Activated CD8-positive, alpha-beta memory T cell treated with anti-CD3 and anti-CD28 coated beads, Interleukin-2, amount 50 U/mL, for 24 hours (primary cell): ENCODE data around the gene HOXC5.
"Not testable (repeated sequence)": the region's sequence is repeated elsewhere in the genome, so short reads cannot be mapped to it uniquely, and the experiment has no call there.

ENCODE experiments used
- DNase-seq: peaks from one replicate; pipeline ENCODE4 v3.0.0-alpha.2; 2020; ENCODE audit errors: extremely low read depth

Gene HOXC5

GRCh38 chr12:54033980-54034784 is 1.3 kb downstream of the HOXC5 start:
- DNase-seq: no peak

GRCh38 chr12:54034785-54035310 is 2.0 kb downstream of the HOXC5 start:
- DNase-seq: no peak

- DNase-seq: no peak
Observed at GRCh38 chr12:54035568-54036264, 2.9 kb downstream of the HOXC5 start.

- DNase-seq: no peak
Observed at GRCh38 chr12:54036620-54037359, 3.9 kb downstream of the HOXC5 start.

DNA sequence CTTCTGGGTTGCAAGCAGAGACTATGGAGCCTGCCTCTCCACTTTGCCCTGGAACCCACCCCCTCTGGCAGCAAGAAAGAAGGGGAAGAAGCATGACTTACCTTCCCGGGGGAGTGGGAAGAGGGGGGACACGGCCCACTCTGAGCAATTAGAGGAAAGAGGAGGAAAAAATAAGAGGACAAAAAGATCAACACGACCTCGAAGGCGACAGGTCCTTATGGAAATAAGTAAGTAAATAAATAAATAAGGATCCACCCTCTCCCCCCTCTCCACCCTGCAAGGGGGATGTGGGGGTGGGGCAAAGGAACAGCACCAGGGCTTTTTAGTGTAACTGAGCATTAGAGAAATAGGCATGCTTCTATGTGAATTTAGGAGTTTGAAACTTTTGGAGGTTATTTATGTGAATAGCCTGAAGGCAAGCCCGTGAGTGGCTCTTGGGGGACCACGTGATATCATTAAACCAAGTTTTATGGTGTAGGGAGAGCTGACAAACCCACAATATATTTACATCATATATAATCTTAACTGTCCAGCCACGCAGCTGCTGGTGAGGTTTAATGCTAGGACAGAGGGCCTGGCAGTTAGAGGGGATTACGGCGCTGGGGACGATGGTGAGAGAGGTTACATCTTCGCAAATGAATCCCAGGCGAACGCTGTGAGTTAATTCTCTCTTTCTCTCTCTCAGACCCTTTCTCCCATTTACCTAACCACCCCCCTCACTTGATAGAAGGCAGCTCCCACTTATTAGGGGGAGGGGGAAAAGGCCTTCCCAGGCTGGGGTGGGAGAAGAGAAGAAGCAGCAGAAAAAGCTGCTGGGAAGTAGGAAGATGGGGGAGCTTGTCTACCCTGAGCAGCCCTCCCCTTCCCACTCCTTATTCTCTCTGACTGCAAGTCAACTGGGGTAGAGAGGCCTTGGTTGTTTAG is 4.8 kb downstream of the HOXC5 start:
- no peak for DNase-seq

- DNase-seq: no peak
Observed at GRCh38 chr12:54038284-54038870, 5.5 kb downstream of the HOXC5 start.

DNA sequence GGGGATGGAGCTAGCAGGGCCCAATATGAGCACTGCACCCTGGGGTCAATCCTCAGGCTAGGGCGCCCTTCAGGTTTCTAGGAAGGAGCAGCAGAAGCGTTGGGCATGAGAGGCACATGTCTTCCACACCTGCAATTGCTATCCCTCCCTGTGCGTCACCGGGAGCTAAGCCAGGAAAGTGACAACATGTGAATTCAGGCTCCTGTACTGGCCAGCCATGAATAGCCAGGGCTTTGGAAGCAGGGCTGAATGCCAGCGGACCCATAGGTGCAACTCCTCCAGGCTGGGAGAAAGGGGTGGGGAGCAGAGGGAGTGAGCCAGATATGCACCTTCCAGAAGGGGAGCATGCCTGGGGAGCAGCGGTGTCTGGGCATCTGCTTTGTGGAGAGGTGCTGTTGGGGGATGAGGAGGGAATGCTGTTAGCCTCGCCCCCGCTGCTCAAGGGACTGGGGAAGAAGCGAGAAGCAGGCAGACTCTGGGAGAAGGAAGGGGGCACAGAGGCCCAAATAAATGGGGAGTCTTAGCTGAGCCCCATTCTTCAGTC is 6.1 kb downstream of the HOXC5 start:
- DNase-seq: no peak

DNA sequence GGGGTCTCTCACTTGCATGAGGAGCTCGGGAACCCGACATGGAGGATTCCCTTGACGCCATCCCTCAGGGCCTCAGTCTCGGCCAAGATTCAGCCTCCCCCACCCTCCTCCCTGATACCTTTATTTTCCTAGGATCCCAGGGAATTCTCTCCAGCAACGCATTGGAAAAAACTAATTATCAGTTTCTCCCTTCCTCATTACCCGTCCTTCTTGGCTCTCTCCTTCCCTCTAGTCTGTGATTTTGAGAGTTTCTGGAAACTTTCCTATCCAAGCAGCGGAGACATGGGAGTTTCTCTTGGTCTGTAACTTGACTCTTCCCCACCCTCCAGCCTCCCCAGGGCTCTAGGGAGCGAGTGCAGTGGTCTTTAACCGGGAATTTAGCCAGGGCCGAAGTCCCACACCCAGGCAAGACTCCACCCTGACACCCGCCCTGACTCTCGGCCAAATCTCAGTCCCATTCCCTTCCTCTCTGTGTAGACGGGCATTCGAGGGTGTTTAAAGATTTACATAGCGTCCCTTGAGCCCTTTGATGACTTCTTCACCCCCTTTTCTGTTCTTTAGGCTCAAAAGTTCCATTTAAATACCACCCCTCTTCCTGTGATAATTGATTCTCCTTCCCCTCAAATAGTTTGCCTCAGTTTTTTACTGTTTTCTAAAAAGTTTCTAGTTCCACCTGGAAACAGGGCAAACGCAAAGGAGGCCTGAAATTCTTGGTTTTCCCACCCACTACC is 6.7 kb downstream of the HOXC5 start:
- no peak for DNase-seq

DNA sequence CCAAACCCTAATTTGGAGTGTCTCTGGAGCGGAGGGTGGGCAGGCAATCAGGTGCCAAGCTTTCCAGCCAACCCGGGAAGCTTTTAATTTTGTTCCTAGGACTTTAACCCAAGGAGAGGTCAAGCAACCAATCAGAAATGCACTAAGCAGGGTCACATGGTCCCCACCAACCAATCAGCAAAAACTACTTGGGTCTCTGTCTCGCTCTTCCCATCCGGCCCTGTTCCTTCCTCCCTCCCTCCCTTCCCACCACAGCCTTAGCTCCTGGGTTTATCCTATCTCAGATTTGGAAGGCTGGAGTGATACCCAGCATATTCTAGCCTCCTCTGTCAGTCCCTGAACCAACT is 7.3 kb downstream of the HOXC5 start:
- DNase-seq: no peak

- no peak for DNase-seq
Observed at GRCh38 chr12:54040648-54041047, 7.8 kb downstream of the HOXC5 start.

DNA sequence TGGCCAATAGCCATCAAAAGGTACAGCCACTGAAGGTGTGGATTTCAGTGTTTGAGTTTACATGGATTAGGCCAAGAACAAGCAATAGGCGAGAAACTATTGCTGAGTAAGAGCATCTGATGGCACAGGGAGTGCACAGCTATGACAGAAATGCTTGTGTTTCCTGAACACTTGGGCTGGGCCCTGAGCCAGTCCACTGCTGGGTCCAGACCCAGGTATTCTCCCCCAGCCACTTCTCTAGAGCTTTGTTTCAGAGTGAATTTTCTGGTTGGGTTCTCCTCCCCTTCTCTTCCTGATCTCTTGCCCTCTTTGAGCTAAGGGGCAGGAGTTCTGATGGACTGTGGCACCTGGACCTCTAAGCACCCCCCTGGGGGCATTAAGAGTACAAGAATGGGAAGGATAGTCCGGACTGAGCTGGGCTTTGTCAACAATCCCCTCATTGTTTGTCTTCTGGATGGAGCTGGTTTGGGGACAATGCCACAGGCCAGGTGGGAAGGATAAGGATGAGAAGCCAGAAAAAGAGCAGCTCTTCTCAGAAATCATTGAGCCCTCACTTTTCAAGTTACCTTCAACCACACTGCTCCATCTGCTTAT is 8.3 kb downstream of the HOXC5 start:
- DNase-seq: no peak

DNA sequence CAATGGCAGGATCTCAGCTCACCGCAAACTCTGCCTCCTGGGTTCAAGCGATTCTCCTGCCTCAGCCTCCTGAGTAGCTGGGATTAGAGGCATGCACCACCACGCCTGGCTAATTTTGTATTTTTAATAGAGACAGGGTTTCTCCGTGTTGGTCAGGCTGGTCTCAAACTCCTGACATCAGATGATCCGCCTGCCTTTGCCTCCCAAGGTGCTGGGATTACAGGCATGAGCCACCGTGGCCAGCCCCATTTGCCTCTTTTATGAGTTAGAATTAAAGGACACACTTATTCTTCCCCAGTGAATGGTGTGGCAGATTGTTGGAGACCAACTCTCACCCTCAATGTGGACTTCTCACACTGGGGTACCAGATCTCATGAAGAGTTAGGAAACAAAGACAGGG is 9.2 kb downstream of the HOXC5 start:
- not testable (repeated sequence) for DNase-seq

DNA sequence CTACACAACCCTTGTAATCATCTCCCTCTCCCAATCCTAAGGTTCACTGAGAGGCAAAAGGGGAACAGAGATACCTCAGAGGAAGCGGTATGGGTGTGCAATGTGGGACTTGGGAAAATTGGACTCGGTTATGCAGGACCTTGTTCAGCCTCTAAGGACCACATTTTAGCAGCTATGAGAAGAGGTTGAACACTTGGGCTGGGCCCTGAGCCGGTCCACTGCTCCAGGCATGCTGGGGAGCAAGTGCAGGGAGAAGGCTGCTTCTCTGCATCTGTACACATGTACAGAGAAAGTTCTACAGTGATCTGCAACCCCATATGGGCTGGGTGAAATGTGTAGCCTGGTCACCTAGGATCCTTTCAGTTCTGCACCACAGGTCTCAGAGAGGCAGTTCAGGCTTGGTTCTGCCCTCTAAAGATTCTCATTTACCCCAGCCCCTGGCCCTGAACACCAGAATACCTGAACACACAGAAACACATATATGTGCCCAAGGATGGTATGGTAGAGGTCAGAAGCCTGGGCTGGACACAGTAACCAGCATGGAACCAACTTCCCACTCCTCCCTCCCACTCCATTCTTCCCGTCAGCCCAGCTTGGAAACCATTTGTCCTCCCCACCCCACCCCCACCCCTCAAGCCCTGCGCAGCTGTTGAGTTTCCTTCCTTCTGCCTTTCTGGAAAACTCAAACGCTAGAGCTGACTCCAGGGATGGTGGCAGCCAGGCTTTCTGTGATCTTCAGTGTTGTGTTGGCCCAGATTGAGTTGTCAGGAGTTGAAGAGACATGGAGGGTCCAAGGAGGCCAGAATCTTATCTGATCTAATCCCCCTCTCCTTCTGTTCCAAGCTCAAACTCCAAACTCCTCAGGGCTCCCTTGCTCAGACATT is 10.4 kb downstream of the HOXC5 start:
- DNase-seq: no peak

DNA sequence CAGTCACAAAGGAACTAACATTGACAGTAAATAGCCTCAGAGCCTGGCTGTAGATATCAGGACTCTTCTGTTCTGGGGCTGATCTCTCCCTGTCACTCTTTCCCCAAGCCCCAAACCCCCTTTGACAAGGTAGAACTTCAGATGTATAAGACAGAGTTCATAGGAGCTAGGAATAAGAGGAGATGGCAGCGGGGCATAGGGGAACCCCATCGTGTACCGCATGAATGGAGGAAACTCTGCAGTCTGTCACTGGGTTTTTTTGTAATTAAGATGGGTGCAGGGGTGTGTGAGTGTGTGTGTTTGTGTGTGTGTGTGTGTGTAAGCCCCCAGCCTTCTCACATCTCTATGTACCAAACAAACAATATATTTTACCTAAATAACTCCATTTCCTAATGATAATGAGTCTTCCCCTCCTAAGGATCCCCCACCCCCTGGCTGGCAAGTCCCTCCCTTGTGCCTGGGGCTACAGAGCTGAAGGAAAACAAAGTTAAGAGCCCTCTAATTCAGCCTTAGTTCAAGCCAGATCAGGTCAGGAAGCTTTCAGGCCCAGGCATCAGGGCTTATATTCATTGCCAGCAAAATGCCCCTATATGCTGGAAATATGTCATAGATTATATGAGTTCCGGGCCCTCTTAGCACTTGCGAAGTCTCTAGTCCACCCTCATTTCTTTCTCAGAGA is 11.7 kb downstream of the HOXC5 start:
- DNase-seq: no peak

GRCh38 chr12:54045401-54045800 is 12.6 kb downstream of the HOXC5 start:
- no peak for DNase-seq

GRCh38 chr12:54045868-54046521 is 13.1 kb downstream of the HOXC5 start:
- no peak for DNase-seq

- DNase-seq: no peak
Observed at GRCh38 chr12:54046809-54047159, 13.9 kb downstream of the HOXC5 start.
